Uterus (tissue), 2 donors: ENCODE measurements around the gene AKT2.

Experiments used
- CTCF ChIP-seq, 4 experiments: fragments of 200-600 bp in 2 of 4; fragments of 450-650 bp in 2 of 4; sonication (generic) in 2 of 4; IDR thresholded peaks; one replicate each; pipeline ENCODE4 v1.5.1; 2016 to 2019; ENCODE audit warnings: antibody characterized with exemption in 4 of 4, mild to moderate bottlenecking in 2 of 4, moderate library complexity in 1 of 4
- POLR2A ChIP-seq, 2 donors: fragments of 450-650 bp; IDR thresholded peaks; one replicate each; pipeline ENCODE4 v1.6.1; 2016; ENCODE audit warnings: antibody characterized with exemption in 2 of 2, mild to moderate bottlenecking in 1 of 2, moderate library complexity in 1 of 2

- TF ChIP-seq CTCF (IDR thresholded peaks at IDR 0.05) (no peak), POLR2A (IDR thresholded peaks at IDR 0.05) (no peak)
These were observed 40.4 kb downstream of the AKT2 start for GRCh38 chr19:40244579-40245317.
